ENCODE data around the gene TNRC6C.

DNA sequence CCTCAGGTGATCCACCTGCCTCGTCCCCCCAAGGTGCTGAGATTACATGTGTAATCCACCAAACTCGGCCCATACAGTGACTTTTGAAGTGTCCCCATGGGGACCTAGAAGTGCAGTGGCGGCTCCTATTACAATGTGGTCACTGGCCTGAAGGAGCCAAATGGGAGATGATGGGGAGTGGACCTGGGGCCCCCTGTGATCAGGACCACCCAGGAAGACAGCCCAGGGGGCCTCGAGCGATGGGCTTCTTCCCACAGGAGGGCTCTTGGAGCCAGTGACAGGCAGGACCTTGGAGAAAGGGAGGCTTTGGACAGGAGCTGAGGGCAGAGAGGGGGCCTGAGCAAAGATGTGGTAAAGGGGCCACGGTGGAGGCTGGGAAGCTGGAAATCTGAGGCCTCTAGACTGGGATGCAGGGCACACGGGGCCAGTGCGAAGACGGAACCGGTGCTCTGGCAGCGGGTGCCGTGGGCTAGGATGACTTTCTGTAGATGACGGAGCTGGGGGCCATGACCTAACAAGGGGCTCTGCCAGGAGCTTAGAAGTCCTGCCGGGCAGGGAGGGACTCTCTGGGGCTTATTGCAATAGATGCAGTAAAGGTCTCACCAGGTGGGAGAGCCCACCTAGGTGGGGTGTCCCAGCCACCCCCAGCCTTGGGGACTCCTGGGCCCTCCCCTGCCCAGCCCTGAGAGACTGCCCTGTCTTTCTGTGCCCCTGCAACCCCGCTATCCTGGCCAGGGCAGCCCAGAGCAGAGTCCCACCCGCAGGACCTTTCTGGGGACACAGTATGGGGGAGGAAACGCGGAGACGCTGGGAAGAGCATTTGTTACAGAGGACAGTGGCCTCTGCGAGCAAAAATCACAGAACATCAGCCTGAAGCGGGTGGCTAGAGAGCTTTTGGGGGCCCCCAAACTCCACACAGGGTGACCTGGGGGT, 185.0 kb downstream of the TNRC6C start:
- no peak for TF ChIP-seq CTCF (CRISPR knock-in tag; IDR thresholded peaks at IDR 0.05)
- TF ChIP-seq POLR2AphosphoS5 (IDR thresholded peaks at IDR 0.05; ENCODE audit: low read depth, low read length), result no peak
- TF ChIP-seq ZNF337 (CRISPR knock-in tag; IDR thresholded peaks at IDR 0.05; ENCODE audit: borderline replicate concordance, low read depth), result no peak
- no peak for TF ChIP-seq ZNF597 (CRISPR knock-in tag; IDR thresholded peaks at IDR 0.05)
- no peak for TF ChIP-seq ATF7 (IDR thresholded peaks at IDR 0.05)
- TF ChIP-seq ATF7 (CRISPR knock-in tag; IDR thresholded peaks at IDR 0.05), result no peak
- no peak for TF ChIP-seq FOXP1 (IDR thresholded peaks at IDR 0.05)
- TF ChIP-seq FOXP1 (CRISPR knock-in tag; IDR thresholded peaks at IDR 0.05), result no peak
